ENCODE data around the gene SOWAHA.

- no peak for TF ChIP-seq CTCF (IDR thresholded peaks at IDR 0.05; ENCODE audit: insufficient read depth, low read depth, low read length)
- no peak for TF ChIP-seq EZH2 (IDR thresholded peaks at IDR 0.05; ENCODE audit: insufficient read depth, low read length)
Measured at GRCh38 chr5:132797651-132798050, 15.5 kb upstream of the SOWAHA start.

Data from astrocyte (in vitro differentiated cells and primary cell).